SK-MEL-5 (cell line): ENCODE measurements around the gene BCL2L15. TPM values are rescaled to one million over a fixed set of nuclear protein-coding genes. Genes with fewer than 3 reads are reported as not detected.

Experiments used
- DNase-seq: peaks from one replicate; pipeline ENCODE4 v3.0.0-alpha.2; 2016; ENCODE audit warnings: low read depth, low spot score
- in situ Hi-C: cut with HindIII; loops from 2 replicates; pipeline ENCODE4 v1.10.0; 2016; ENCODE audit warnings: low sequenced_read_pairs, high pct_unique_total_duplicates, low pct_unique_long_range_greater_than_20kb
- total RNA-seq: library from RNA; depleted of rRNA; stranded (reverse); fragments of >200 nt; shearing (Covaris generic); gene quantifications from 2 replicates; pipeline ENCODE4 v1.2.3, GENCODE V29; 2014

BCL2L15 gene
- total RNA-seq, 1 experiment from 2014 or later, result not detected

DNA sequence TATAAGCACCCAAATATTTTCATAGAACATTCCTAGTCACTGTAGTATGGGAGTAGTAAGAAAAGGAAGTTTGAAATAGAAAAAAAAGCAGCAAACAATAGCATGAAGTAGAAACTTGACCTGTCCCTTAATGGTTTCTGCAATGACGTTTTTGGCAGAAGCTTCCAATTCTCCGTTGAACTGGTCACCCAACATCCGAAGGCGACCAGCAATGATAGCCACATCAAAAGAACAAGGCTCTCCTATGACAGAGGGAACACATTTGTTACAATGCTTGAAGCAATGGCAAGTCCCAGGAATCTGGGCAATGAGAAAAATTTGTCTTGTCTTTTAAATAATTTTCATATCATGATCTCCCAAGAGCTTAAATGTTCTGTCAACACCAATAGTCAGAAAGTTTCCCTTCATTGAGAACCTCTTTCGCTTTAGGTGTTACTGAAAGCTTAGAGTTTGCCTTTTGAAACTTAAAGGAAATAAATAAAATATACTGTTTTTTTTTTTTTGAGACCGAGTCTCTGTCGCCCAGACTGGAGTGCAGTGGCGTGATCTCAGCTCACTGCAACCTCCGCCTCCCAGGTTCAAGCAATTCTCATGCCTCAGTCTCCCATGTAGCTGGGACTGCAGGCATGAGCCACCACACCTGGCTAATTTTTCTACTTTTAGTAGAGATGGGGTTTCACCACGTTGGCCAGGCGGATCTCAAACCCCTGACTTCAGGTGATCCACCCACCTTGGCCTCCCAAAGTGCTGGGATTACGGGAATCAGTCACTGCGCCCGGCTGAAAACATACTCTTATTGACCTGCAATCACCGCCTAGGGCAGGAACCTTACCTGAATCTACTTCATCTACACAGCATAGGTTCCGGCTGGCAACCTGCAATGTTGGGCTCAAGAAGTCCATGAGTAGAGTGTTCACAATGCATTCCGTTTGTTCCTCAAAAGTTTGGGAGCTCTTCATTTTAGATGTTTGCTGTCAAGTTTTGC is 672 bp downstream of the BCL2L15 start:
- in situ Hi-C loops, result no loop called here
- no peak for DNase-seq

DNA sequence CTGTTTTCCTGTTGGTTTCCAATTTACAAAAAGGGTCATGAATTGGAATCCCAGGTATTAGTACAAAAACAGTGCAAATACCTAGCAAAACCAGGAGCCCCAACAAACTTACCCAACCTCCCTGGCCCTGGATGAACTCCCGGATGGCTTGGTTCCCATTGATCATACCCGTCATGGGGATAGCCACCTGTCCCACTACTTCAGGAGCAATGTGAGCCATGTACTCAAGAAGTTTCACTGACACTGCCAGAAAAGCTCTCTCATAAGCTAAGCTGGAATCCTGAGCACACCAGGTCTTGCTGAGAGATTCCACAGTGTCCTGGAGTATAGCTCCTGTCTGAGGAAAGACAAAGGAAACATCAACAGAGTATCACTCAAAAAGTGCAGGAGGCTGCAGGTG is 5.7 kb downstream of the BCL2L15 start:
- no peak for DNase-seq
- in situ Hi-C loops, result no loop called here

DNA sequence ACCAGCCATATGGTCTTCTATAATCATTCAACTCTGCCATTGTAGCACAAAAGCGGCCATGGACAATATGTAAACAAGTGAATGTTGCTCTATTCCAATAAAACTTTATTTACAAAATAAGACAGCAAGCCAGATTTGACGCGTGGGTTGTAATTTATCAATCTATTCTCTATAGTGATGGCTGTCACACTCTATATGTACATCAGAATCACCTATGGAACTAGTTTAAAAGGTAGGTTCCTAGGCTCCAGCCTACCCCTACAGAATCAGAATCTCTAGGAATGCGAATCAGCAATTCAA is 7.7 kb downstream of the BCL2L15 start:
- DNase-seq, result no peak
- in situ Hi-C loops, result no loop called here

DNA sequence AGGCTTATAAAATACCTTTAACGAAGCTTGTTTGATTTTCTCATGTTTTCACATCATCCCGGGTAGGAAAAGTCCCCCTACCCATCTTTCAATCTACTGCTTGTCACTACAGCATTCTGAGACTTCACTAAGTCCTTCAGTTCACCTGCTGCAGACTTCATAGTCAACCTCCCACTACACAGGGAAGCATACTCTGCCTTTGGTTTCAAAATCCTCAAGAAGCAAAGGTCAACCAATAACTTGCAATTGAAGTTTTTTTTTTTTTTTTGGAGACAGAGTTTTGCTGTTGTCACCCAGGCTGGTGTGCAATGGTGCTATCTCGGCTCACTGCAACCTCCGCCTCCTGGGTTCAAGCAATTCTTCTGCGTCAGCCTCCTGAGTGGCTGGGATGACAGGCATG is 11.2 kb downstream of the BCL2L15 start:
- in situ Hi-C loops, result no loop called here
- no peak for DNase-seq

DNA sequence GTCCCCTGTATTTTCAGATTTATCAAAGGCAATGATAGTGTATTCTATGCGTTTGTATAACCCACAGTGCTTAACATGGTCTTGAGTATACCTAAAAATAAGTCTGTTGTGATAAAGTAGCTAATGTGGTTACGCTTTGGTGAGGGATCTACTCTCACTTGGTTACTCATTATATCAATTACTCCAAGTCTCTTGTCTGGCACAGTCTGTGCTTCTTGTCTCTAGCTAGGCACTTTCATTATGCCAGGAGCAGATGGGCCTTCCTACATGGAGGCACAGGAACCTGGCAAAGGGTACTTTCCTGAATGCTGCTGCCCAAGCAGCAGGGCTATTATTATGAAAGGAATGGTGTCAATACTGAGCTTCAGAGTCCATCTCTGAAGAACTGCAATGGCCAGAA is 11.7 kb downstream of the BCL2L15 start:
- no peak for DNase-seq
- in situ Hi-C loops, result no loop called here

DNA sequence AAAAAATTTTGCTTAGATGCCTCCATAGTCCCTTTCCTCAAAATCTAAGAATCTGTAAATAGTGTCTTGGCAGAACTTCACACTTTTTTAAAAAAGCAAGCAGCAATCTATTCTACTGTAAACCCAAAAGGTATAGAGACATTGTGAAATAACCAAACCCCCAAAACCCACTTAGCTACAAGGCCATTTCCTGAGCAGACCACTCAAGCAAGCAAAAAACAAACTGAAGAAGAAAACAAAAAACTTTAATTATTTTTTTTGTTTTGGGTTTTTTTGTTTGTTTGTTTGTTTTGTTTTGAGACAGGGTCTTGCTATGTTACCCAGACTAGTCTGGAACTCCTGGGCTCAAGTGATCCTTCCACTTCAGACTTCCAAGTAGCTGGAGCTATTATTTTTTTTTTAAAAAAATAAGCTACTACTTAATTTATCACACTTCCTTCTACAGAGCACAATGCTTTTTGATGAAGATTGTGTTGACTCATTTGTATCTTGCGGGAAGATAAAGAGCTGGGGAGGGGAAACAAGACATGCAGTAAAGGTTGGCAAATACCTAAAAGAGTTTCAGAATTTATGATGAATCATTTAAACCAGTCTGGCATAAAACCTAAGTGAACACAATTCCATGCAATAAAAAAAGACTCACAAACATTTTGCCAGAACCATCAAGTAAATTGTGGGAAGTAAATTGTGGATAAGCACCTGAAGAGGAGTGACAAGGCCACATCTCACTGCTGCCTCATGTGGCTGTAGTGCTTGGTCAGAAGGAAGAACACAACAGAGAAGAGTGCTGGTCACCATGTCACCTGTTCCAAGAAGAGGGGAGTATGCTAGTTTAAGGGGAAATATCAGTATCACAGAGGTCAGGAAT is 13.1 kb downstream of the BCL2L15 start:
- DNase-seq, result peak; percentile 18
- in situ Hi-C loops, result no loop called here

DNA sequence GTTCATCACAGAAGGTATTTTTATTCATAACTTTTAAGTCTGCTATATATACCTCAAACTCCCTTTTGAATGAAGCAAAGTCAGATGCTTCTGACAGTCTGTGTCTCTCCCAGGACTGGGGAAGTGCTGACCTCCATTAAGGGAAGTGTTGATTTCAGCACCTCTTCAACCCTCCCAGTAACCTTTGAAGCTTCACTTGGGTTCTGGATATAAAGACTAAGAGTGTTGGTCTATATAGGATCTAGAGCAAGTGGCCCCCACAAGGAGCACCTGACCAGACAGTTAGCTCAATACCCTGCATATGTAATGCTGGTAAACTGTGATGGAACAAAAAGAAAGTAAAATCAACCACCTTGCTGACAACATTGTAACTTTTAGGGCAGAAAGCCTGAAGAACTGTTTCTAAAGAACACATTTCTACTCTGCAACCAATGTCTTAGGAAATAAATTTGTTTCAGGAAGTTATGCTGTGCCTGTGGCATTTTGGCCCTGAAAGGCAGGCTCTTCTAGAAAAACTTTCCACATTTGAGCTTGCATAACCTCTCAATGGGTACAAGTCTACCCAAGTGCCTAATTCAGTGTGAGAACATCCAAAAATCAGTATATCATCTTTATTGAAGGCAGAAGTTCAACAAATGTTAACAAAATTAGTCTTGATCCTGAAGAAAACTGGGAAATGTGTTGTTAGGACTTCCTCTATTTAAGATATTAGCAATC is 15.0 kb downstream of the BCL2L15 start:
- in situ Hi-C loops, result no loop called here
- no peak for DNase-seq

DNA sequence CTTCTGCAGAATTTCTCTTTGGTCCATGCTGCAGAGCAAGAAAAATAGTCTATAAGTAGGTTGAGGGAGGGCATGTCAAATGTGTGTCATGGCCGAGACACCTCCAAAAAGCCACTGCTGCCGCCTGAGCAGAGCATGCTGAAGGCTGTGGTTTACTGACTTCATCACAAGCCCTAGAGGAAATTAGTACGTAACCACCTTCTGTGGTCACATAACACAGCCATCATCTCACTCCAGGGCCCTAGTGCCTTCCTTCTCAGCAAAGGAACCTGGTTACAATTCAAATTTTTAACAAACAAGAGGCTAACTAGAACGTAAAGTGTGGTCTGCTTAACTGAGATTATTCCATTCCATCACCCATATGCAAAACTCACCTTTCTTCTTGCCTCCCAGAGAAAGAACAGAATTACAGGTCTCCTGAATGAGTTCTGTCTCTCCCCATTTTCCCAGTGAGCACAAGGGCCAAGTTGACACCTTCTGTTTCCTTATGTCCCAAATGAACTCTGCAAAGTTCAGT is 15.7 kb downstream of the BCL2L15 start, which contains the start of gene PTPN22:
Gene PTPN22 (minus strand): TSS at position 116 of the 517 bp plus-strand sequence.
- in situ Hi-C loops, result no loop called here
- DNase-seq, result no peak

DNA sequence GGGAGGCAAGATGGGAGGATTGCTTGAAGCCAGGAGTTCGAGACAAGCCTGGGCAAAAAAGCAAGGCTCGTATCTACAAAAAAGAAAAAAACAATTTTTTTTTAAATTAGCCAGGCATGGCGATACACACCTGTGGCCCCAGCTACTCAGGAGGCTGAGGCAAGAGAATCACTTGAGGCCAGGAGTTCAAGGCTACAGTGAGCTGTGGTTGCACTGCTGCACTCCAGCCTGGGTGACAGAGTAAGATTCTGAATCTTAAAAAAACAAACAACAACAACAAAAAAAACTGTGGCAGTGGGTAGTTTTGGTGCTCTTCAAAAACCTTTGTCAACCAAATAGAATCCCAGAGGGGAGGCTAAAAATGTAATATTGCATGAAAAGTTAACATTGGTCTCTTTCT is 16.6 kb downstream of the BCL2L15 start:
- DNase-seq, result no peak
- in situ Hi-C loops, result no loop called here

DNA sequence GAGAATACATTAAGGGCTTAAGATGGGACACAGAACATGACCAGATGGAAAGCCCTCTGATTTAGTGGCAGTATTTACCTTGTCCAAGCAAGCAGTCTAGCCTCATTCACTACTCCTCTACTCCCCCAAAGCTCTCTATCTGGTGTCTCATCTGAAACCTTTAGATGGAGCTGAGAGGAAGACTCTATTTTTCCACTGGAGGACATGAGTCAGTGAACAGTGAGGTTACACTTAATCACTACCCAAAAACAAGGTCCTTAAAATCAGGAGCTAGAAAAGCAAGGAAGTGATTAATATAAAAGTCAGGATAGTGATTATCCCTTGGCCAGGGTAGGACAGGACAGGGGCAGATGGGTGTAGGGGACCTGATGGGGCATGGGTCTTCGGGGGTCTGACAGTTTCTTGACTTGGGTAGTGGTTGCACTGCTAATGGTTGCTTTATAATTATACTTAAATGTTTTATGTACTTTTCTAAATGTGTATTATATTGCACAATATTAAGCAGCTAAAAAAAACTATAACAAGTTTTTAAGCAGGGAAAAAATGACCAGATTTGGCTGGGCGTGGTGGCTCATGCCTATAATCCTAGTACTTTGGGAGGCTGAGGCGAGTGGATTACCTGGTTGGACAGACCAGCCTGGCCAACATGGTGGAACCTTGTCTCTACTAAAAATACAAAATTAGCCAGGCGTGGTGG is 18.8 kb downstream of the BCL2L15 start:
- in situ Hi-C loops, result no loop called here
- no peak for DNase-seq

DNA sequence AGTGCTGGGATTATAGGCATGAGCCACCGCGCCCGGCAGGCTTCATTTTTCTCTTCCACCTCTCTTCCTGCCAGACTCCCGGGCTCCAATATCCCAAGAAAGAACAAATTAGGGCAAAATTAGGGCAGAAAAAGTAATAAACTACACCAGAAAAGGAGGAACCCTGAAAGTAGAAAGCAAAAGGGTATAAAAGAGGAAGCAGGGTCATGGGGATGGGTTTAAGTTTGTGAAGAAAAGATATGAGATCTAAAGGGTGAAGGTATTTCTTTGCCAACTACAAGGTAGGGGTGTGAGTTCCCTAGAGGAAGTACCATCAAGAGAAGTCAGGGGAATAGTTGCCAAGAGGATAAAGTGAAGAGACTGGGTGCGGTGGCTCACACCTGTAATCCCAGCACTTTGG is 25.7 kb downstream of the BCL2L15 start:
- in situ Hi-C loops, result no loop called here
- DNase-seq, result no peak

DNA sequence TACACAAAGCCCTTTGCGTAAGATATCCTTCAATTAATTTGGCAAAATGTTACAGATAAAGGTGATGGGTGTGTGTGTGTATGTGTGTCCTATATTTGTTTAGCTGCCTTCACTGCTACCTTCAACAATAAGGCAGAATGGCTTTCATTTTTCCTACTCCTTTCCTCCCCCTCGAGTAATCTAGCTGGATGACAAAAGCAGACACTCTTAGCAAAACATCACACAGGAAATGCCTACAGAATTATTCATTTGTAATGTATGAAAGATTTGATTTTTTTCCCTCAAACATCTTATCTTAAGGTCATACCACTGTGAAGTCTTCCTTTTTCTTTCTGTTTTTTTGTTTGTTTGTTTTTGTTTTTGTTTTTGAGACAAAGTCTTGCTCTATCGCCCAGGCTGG is 26.5 kb downstream of the BCL2L15 start:
- DNase-seq, result peak; percentile 3
- in situ Hi-C loops, result no loop called here

DNA sequence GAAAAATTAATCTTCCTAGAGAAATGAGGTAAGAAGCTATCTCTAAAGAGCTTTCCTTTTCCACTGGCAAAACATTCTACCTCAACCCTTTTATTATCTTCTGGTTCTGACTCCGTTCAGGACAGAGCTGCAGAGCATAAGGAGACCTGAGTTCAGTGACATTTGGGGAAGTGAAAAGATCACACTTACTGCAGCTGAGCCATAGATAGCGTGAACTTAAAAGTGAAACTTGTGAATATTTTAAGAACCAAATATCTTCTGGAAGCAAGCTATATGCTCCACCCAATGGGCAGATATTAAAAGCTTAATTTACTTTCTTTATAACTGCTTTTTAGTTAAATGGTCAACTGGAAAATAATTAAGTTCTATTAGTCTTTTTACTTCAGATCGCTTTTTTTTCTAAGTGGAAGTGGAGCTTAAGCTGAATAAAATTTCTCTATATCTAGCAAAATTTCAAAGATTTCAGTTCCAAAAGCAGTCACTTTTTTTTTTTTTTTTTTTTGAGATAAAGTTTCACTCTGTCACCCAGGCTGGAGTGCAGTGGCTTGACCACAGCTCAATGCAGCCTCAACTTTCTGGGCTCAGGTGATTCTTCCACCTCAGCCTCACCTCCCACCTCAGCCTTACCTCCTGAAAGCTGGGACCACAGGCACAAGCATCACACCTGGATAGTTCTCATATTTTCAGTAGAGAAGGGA is 27.8 kb downstream of the BCL2L15 start:
- in situ Hi-C loops, result no loop called here
- no peak for DNase-seq

DNA sequence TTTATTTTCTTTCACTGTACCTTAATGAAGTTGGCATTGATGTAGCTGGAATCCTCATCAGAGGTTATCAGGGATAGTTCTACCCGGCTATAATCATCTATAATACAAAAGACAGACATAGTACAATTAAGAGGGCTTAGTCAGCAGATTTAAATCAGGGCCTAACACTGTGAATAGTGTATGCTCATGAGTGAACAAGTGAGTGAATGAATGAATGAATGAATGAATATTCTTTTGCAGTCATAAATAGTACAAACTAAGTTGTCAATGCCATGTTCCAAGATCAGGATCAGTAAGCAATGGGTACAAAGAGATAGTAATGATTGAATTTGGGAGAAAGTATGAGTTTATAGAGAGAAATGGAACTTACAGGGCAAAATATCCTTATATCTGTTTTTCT is 28.4 kb downstream of the BCL2L15 start:
- no peak for DNase-seq
- in situ Hi-C loops, result no loop called here

DNA sequence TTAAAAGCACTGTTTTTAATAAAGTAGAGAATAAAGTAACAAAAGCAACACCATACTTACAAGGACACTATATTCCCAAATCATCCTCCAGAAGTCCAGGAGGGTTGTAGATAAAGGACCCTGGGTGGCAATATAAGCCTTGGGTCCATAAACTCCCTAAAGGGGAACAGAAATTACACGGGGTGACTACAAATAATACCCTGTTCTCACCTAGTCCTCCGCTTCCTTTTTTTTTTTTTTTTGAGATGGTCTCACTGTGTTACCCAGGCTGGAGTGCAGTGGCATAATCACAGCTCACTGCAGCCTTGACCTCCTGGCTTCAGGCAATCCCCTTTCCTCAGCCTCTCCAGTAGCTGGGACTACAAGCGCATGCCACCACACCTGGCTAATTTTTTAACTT is 29.0 kb downstream of the BCL2L15 start:
- no peak for DNase-seq
- in situ Hi-C loops, result no loop called here

DNA sequence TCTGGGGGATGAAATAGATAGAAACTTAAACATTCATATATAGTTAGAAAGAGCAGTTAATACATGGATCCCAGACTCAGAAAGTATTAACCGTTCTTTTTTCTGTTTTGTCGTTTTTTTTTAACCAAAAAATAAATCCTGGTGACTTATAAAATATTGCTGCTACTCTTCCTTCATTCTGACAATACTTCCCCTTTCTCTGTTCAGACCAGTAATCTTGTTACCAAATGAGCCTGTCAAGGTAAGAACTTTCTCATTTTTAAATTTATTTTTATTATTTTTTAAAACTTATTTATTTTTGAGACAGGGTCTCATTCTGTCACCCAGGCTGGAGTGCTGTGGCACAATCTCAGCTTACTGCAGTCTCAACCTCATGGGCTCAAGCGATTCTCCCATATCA is 29.6 kb downstream of the BCL2L15 start:
- in situ Hi-C loops, result no loop called here
- DNase-seq, result no peak

DNA sequence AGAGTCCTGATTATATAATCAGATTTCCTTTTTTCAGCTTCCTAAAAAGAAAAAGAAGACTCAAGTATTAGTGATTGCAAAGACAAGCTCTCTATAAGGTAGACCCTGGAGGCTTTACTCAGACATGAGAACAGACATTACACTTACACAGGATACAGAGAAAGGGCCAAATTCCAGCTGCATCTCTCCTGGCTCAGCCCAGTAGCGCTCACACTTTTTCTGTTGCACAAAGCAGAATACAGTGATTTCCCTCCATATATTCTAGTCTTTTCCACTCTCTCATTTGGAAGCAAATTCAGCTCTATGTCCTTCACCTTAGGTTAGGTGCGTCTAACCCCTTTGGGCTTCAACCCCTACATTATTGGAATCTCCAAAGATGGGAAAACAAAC is 31.0 kb downstream of the BCL2L15 start:
- in situ Hi-C loops, result no loop called here
- no peak for DNase-seq
